HL-60 (cell line): ENCODE measurements around the gene VCAN.

ENCODE experiments used
- DNase-seq, 2 experiments: peaks; one replicate each; pipeline ENCODE4 v3.0.0-alpha.2; 2010 to 2020; ENCODE audit warnings: low read depth in 1 of 2, low spot score in 1 of 2
- H3K27ac ChIP-seq: fragments of 250-450 bp; sonication (Bioruptor Pico); replicated peaks from 2 replicates; pipeline ENCODE4 v1.5.1; 2020; ENCODE audit warnings: mild to moderate bottlenecking, moderate library complexity
- H3K27me3 ChIP-seq: fragments of 250-450 bp; sonication (Bioruptor Pico); 2 replicates; pipeline ENCODE4 v1.5.1; 2021; ENCODE audit warnings: mild to moderate bottlenecking, moderate library complexity; ENCODE audit not compliant: insufficient read depth, poor library complexity, severe bottlenecking
- H3K4me3 ChIP-seq: replicated peaks from 2 replicates; pipeline ENCODE4 v1.5.1; 2011; ENCODE audit warnings: mild to moderate bottlenecking, control low read depth, low read length; ENCODE audit not compliant: insufficient read depth
- CTCF ChIP-seq: IDR thresholded peaks from one replicate; pipeline ENCODE4 v1.5.1; 2011; ENCODE audit warnings: low read length, control low read depth, inconsistent platforms; ENCODE audit not compliant: insufficient read depth
- GABPA ChIP-seq: IDR thresholded peaks from 2 replicates; pipeline ENCODE4 v1.6.1; 2012; ENCODE audit warnings: low read depth
- POLR2AphosphoS5 ChIP-seq: IDR thresholded peaks from 2 replicates; pipeline ENCODE4 v1.6.1; 2012; ENCODE audit warnings: low read depth
- REST ChIP-seq: IDR thresholded peaks from 2 replicates; pipeline ENCODE4 v1.6.1; 2012; ENCODE audit warnings: low read depth; ENCODE audit not compliant: insufficient replicate concordance
- SPI1 ChIP-seq: IDR thresholded peaks from 2 replicates; pipeline ENCODE4 v1.6.1; 2012; ENCODE audit warnings: low read depth, mild to moderate bottlenecking, borderline replicate concordance

VCAN gene

GRCh38 chr5:83595217-83595616, 123.7 kb downstream of the VCAN start:
- no peak for TF ChIP-seq POLR2AphosphoS5
- TF ChIP-seq SPI1, result no peak
- no peak for TF ChIP-seq GABPA
- TF ChIP-seq CTCF, result no peak
- no peak for TF ChIP-seq REST
- Histone ChIP-seq H3K27me3 (no peaks in the 10 kb centered on the region), H3K27ac (no peak overlapping the region), H3K4me3 (no peak overlapping the region)
- no peak for DNase-seq

GRCh38 chr5:83608122-83608521, 136.6 kb downstream of the VCAN start:
- Histone ChIP-seq H3K4me3 (no peak overlapping the region), H3K27ac (no peak overlapping the region), H3K27me3 (no peaks in the 10 kb centered on the region)
- peak in 1 of 2 experiments; percentile 8 for DNase-seq
- no peak for TF ChIP-seq GABPA
- TF ChIP-seq SPI1, result peak; percentile 70

- DNase-seq, result no peak
- TF ChIP-seq GABPA (no peak), POLR2AphosphoS5 (no peak)
- Histone ChIP-seq H3K27ac (no peak overlapping the region), H3K27me3 (no peaks in the 10 kb centered on the region), H3K4me3 (no peak overlapping the region)
These were observed 143.3 kb downstream of the VCAN start for GRCh38 chr5:83614841-83615240.

- TF ChIP-seq POLR2AphosphoS5 (no peak), REST (no peak), CTCF (no peak)
- Histone ChIP-seq H3K4me3 (no peak overlapping the region), H3K27me3 (no peaks in the 10 kb centered on the region), H3K27ac (no peak overlapping the region)
- DNase-seq, result no peak
These were observed 156.8 kb downstream of the VCAN start for GRCh38 chr5:83628360-83628759.
